ENCODE data around the gene CST6. TPM values are rescaled to one million over a fixed set of nuclear protein-coding genes. Genes with fewer than 3 reads are reported as not detected.

CST6 gene
- total RNA-seq, 1 donor from 2014 or later = not detected

GRCh38 chr11:65982824-65983588 is 28.8 kb upstream of the CST6 start:
- no peaks in the 10 kb centered on the region for H3K27me3 Mint-ChIP-seq (ENCODE audit: low read depth, unreplicated experiment)
- H3K9me3 ChIP-seq (ENCODE audit: insufficient read depth, low read depth, low read length) = no peaks in the 10 kb centered on the region
- no peaks in the 10 kb centered on the region for H3K4me1 Mint-ChIP-seq (ENCODE audit: low read depth, unreplicated experiment)
- DNase-seq (ENCODE audit: low read depth) (no peak), FAIRE-seq (no peak)
- no peak overlapping the region for H3K9ac ChIP-seq (ENCODE audit: low read length)
- H3K9me3 Mint-ChIP-seq (ENCODE audit: unreplicated experiment) = no peaks in the 10 kb centered on the region
- H3K27ac ChIP-seq (ENCODE audit: low read depth, low read length) = no peak overlapping the region
- H3K27me3 ChIP-seq (ENCODE audit: insufficient read depth, low read length) = no peaks in the 10 kb centered on the region
- no peak overlapping the region for H2AFZ ChIP-seq (ENCODE audit: low read depth, low read length)
- no peak overlapping the region for H3K4me2 ChIP-seq (ENCODE audit: low read length)
- H3K36me3 ChIP-seq (ENCODE audit: insufficient read depth, low read length) = no peaks in the 10 kb centered on the region
- H3K4me3 ChIP-seq (ENCODE audit: insufficient read depth, low read depth, low read length) = no peak overlapping the region
- H3K4me1 ChIP-seq (ENCODE audit: insufficient read depth, low read length) = no peaks in the 10 kb centered on the region
- no peak overlapping the region for H3K4me3 Mint-ChIP-seq (ENCODE audit: unreplicated experiment)
- H4K20me1 ChIP-seq (ENCODE audit: insufficient read depth, low read length) = no peaks in the 10 kb centered on the region
- H3K36me3 Mint-ChIP-seq (ENCODE audit: low read depth, unreplicated experiment) = peaks cover 8% of the 10 kb centered on the region
- no peaks in the 10 kb centered on the region for H3K79me2 ChIP-seq (ENCODE audit: insufficient read depth, low read length)
- H3K27ac Mint-ChIP-seq (ENCODE audit: unreplicated experiment) = no peak overlapping the region
- TF ChIP-seq EZH2 (IDR thresholded peaks at IDR 0.05; ENCODE audit: insufficient read depth, low read length) (no peak), CTCF (IDR thresholded peaks at IDR 0.05; ENCODE audit: insufficient read depth, low read depth, low read length) (no peak)

- Histone ChIP-seq H3K9ac (ENCODE audit: low read length) (no peak overlapping the region), H3K79me2 (ENCODE audit: insufficient read depth, low read length) (no peaks in the 10 kb centered on the region), H3K9me3 (ENCODE audit: insufficient read depth, low read depth, low read length) (no peaks in the 10 kb centered on the region), H3K4me2 (ENCODE audit: low read length) (no peak overlapping the region), H4K20me1 (ENCODE audit: insufficient read depth, low read length) (no peaks in the 10 kb centered on the region), H3K27me3 (ENCODE audit: insufficient read depth, low read length) (no peaks in the 10 kb centered on the region), H3K4me3 (ENCODE audit: insufficient read depth, low read depth, low read length) (no peak overlapping the region), H2AFZ (ENCODE audit: low read depth, low read length) (no peak overlapping the region), H3K27ac (ENCODE audit: low read depth, low read length) (no peak overlapping the region), H3K4me1 (ENCODE audit: insufficient read depth, low read length) (no peaks in the 10 kb centered on the region), H3K36me3 (ENCODE audit: insufficient read depth, low read length) (no peaks in the 10 kb centered on the region)
- no peaks in the 10 kb centered on the region for H3K9me3 Mint-ChIP-seq (ENCODE audit: unreplicated experiment)
- H3K27ac Mint-ChIP-seq (ENCODE audit: unreplicated experiment) = no peak overlapping the region
- FAIRE-seq (no peak), DNase-seq (ENCODE audit: low read depth) (no peak)
- H3K27me3 Mint-ChIP-seq (ENCODE audit: low read depth, unreplicated experiment) = no peaks in the 10 kb centered on the region
- H3K36me3 Mint-ChIP-seq (ENCODE audit: low read depth, unreplicated experiment) = peaks cover 8% of the 10 kb centered on the region
- no peak for TF ChIP-seq EZH2 (IDR thresholded peaks at IDR 0.05; ENCODE audit: insufficient read depth, low read length)
- no peak for TF ChIP-seq CTCF (IDR thresholded peaks at IDR 0.05; ENCODE audit: insufficient read depth, low read depth, low read length)
- H3K4me1 Mint-ChIP-seq (ENCODE audit: low read depth, unreplicated experiment) = no peaks in the 10 kb centered on the region
- no peak overlapping the region for H3K4me3 Mint-ChIP-seq (ENCODE audit: unreplicated experiment)
These were observed 28.2 kb upstream of the CST6 start for GRCh38 chr11:65983589-65983987.

- Histone ChIP-seq H3K9me3 (ENCODE audit: insufficient read depth, low read depth, low read length) (no peaks in the 10 kb centered on the region), H3K27ac (ENCODE audit: low read depth, low read length) (no peak overlapping the region), H3K79me2 (ENCODE audit: insufficient read depth, low read length) (no peaks in the 10 kb centered on the region), H3K4me3 (ENCODE audit: insufficient read depth, low read depth, low read length) (no peak overlapping the region), H4K20me1 (ENCODE audit: insufficient read depth, low read length) (no peaks in the 10 kb centered on the region), H3K36me3 (ENCODE audit: insufficient read depth, low read length) (no peaks in the 10 kb centered on the region), H3K4me2 (ENCODE audit: low read length) (no peak overlapping the region), H3K4me1 (ENCODE audit: insufficient read depth, low read length) (no peaks in the 10 kb centered on the region), H3K9ac (ENCODE audit: low read length) (no peak overlapping the region), H2AFZ (ENCODE audit: low read depth, low read length) (no peak overlapping the region), H3K27me3 (ENCODE audit: insufficient read depth, low read length) (no peaks in the 10 kb centered on the region)
- no peaks in the 10 kb centered on the region for H3K9me3 Mint-ChIP-seq (ENCODE audit: unreplicated experiment)
- FAIRE-seq (no peak), DNase-seq (ENCODE audit: low read depth) (no peak)
- peaks cover 2% of the 10 kb centered on the region for H3K36me3 Mint-ChIP-seq (ENCODE audit: low read depth, unreplicated experiment)
- no peaks in the 10 kb centered on the region for H3K27me3 Mint-ChIP-seq (ENCODE audit: low read depth, unreplicated experiment)
- no peaks in the 10 kb centered on the region for H3K4me1 Mint-ChIP-seq (ENCODE audit: low read depth, unreplicated experiment)
- TF ChIP-seq CTCF (IDR thresholded peaks at IDR 0.05; ENCODE audit: insufficient read depth, low read depth, low read length) (no peak), EZH2 (IDR thresholded peaks at IDR 0.05; ENCODE audit: insufficient read depth, low read length) (no peak)
- H3K27ac Mint-ChIP-seq (ENCODE audit: unreplicated experiment) = no peak overlapping the region
- no peak overlapping the region for H3K4me3 Mint-ChIP-seq (ENCODE audit: unreplicated experiment)
These were observed 24.5 kb upstream of the CST6 start for GRCh38 chr11:65987336-65987735.
